ENCODE measurements around the gene MNT. TPM values are rescaled to one million over a fixed set of nuclear protein-coding genes. Genes with fewer than 3 reads are reported as not detected.

MNT gene
- total RNA-seq, 1 donor from 2014 or later: 29.4 TPM

GRCh38 chr17:2370211-2370589, 30.7 kb downstream of the MNT start:
- no peaks in the 10 kb centered on the region for H3K9me3 Mint-ChIP-seq (ENCODE audit: low read depth)
- H3K27me3 Mint-ChIP-seq (ENCODE audit: low read depth): no peaks in the 10 kb centered on the region
- no peak overlapping the region for H3K27ac Mint-ChIP-seq (ENCODE audit: unreplicated experiment)
- TF ChIP-seq CTCF (IDR thresholded peaks at IDR 0.05): no peak
- H3K36me3 Mint-ChIP-seq (ENCODE audit: low read depth): peaks cover 2% of the 10 kb centered on the region
- DNase-seq (ENCODE audit: low spot score): no peak
- H3K4me3 Mint-ChIP-seq (ENCODE audit: unreplicated experiment): no peak overlapping the region
- H3K4me1 Mint-ChIP-seq (ENCODE audit: low read depth): peaks cover 9% of the 10 kb centered on the region

GRCh38 chr17:2369551-2370210, 31.2 kb downstream of the MNT start:
- no peak for DNase-seq (ENCODE audit: low spot score)
- Mint-ChIP-seq H3K4me3 (ENCODE audit: unreplicated experiment) (no peak overlapping the region), H3K36me3 (ENCODE audit: low read depth) (peaks cover 2% of the 10 kb centered on the region)

GRCh38 chr17:2369039-2369438, 31.8 kb downstream of the MNT start:
- Mint-ChIP-seq H3K27me3 (ENCODE audit: low read depth) (no peaks in the 10 kb centered on the region), H3K9me3 (ENCODE audit: low read depth) (no peaks in the 10 kb centered on the region), H3K4me1 (ENCODE audit: low read depth) (peaks cover 2% of the 10 kb centered on the region), H3K36me3 (ENCODE audit: low read depth) (peaks cover 5% of the 10 kb centered on the region), H3K27ac (ENCODE audit: unreplicated experiment) (no peak overlapping the region), H3K4me3 (ENCODE audit: unreplicated experiment) (no peak overlapping the region)
- no peak for DNase-seq (ENCODE audit: low spot score)
- no peak for TF ChIP-seq CTCF (IDR thresholded peaks at IDR 0.05)

More at GRCh38 chr17:2369551-2370210, 31.2 kb downstream of the MNT start:
- Mint-ChIP-seq H3K27ac (ENCODE audit: unreplicated experiment) (no peak overlapping the region), H3K27me3 (ENCODE audit: low read depth) (no peaks in the 10 kb centered on the region), H3K9me3 (ENCODE audit: low read depth) (no peaks in the 10 kb centered on the region), H3K4me1 (ENCODE audit: low read depth) (peaks cover 4% of the 10 kb centered on the region)
- TF ChIP-seq CTCF (IDR thresholded peaks at IDR 0.05): peak; percentile 48

- Mint-ChIP-seq H3K27ac (ENCODE audit: unreplicated experiment) (no peak overlapping the region), H3K4me3 (ENCODE audit: unreplicated experiment) (no peak overlapping the region), H3K4me1 (ENCODE audit: low read depth) (peaks cover 2% of the 10 kb centered on the region), H3K9me3 (ENCODE audit: low read depth) (no peaks in the 10 kb centered on the region), H3K27me3 (ENCODE audit: low read depth) (no peaks in the 10 kb centered on the region), H3K36me3 (ENCODE audit: low read depth) (peaks cover 8% of the 10 kb centered on the region)
- no peak for TF ChIP-seq CTCF (IDR thresholded peaks at IDR 0.05)
- no peak for DNase-seq (ENCODE audit: low spot score)
Measured at GRCh38 chr17:2368359-2368758, 32.5 kb downstream of the MNT start.

GRCh38 chr17:2366747-2367494, 33.9 kb downstream of the MNT start:
- DNase-seq (ENCODE audit: low spot score): peak; percentile 91
- Mint-ChIP-seq H3K36me3 (ENCODE audit: low read depth) (peaks cover 14% of the 10 kb centered on the region), H3K27me3 (ENCODE audit: low read depth) (no peaks in the 10 kb centered on the region), H3K9me3 (ENCODE audit: low read depth) (no peaks in the 10 kb centered on the region), H3K4me1 (ENCODE audit: low read depth) (peaks cover 2% of the 10 kb centered on the region), H3K27ac (ENCODE audit: unreplicated experiment) (no peak overlapping the region), H3K4me3 (ENCODE audit: unreplicated experiment) (no peak overlapping the region)
- peak; percentile 53 for TF ChIP-seq CTCF (IDR thresholded peaks at IDR 0.05)

Data from chondrocyte (in vitro differentiated cells).